Right lobe of liver (tissue), 6 donors: Measurements from ENCODE around the gene CRTC1. TPM values are rescaled to one million over a fixed set of nuclear protein-coding genes. Genes with fewer than 3 reads are reported as not detected.

Experiments used
- ATAC-seq, 4 donors: fragments of 200-7000 bp; cut with Tn5 transposase; one replicate each; pipeline ENCODE4 v1.9.1; 2020; ENCODE audit warnings: mild to moderate bottlenecking in 4 of 4, moderate library complexity in 4 of 4
- DNase-seq, 3 donors: peaks; one replicate each; pipeline ENCODE4 v3.0.0-alpha.2; 2020
- H3K27ac ChIP-seq, 3 donors: fragments of 200-600 bp; one replicate each; pipeline ENCODE4 v1.8.0; 2022
- H3K27me3 ChIP-seq, 2 donors: fragments of 200-600 bp; one replicate each; pipeline ENCODE4 v1.8.0; 2022
- H3K36me3 ChIP-seq, 4 donors: fragments of 200-600 bp; sonication (generic) in 1 of 4; one replicate each; pipeline versions ENCODE4 v1.5.1 to v1.8.0; 2017 to 2022; ENCODE audit warnings: control low read depth in 1 of 4
- H3K4me1 ChIP-seq, 4 donors: fragments of 200-600 bp; sonication (generic) in 1 of 4; one replicate each; pipeline versions ENCODE4 v1.5.1 to v1.8.0; 2017 to 2022; ENCODE audit warnings: control low read depth in 1 of 4
- H3K4me3 ChIP-seq, 3 donors: fragments of 200-600 bp; one replicate each; pipeline ENCODE4 v1.8.0; 2022
- H3K9me3 ChIP-seq, 4 donors: fragments of 200-600 bp; sonication (generic) in 1 of 4; one replicate each; pipeline versions ENCODE4 v1.5.1 to v1.8.0; 2017 to 2022; ENCODE audit warnings: control low read depth in 1 of 4
- CTCF ChIP-seq, 4 donors: fragments of 200-600 bp in 3 of 4; fragments of 450-650 bp in 1 of 4; IDR thresholded peaks; one replicate each; pipeline versions ENCODE4 v1.5.1 to v1.8.0; 2016 to 2022; ENCODE audit warnings: antibody characterized with exemption in 4 of 4, mild to moderate bottlenecking in 2 of 4
- POLR2A ChIP-seq: fragments of 450-650 bp; IDR thresholded peaks from one replicate; pipeline ENCODE4 v1.6.1; 2017; ENCODE audit warnings: antibody characterized with exemption, mild to moderate bottlenecking
- WGBS: methylation state at CpG from one replicate; pipeline ENCODE4 v1.1.6; 2018; ENCODE audit warnings: low coverage, low lambda C conversion rate; ENCODE audit not compliant: insufficient coverage; ENCODE audit errors: missing lambda C conversion rate; 5-methylcytosine and 5-hydroxymethylcytosine counted together
- intact Hi-C, 2 donors: fragments of 100-400 bp; cut with DNase I; formaldehyde crosslinking; loops; one replicate each; pipeline versions ENCODE4 v1.11.2 to v1.14.1; 2022
- total RNA-seq, 6 experiments: library from RNA; depleted of rRNA in 2 of 6; stranded (reverse); fragments of >200 nt in 2 of 6; fragmentation: NEBNext Ultra II Directional in 3 of 6; extraction: Animal tissue kit (Norgen Biotek cat#: 25700) in 3 of 6; gene quantifications; one replicate each; pipeline versions ENCODE4 v1.1.0 to v1.2.4, GENCODE V29; 2016 to 2023
- donor health status: DM: no; HTN: yes; CAD: no.
- donor health status: DM: no; HTN: no; CAD: no.
- donor health status: DM: no; HTN: no; CAD: no.
- donor health status: DM: no; HTN: yes; CAD: no.
- donor health status: DM: no; HTN: yes; CAD: no.

Gene CRTC1
- total RNA-seq, 6 experiments from 2014 or later: 1.7 to 7.2 (median 4.9) TPM

DNA sequence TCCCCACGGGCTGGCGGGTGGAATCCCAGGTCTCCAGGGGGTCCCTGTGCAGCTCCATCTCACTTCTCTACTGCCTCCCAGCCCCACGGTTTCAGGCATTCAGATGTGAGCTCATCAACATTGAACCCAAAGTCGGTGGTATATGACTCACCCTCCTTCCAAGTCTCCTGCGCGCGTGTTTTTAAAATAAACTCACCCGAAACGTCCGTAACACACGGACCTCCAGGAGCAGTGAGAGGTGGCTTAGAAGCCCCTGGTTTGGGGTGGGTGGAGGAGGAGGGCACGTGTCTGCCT is 14.0 kb upstream of the CRTC1 start:
- WGBS: 94% methylated on average over 8 of the region's 12 CpGs
- H3K27me3 ChIP-seq: no peaks in the 10 kb centered on the region

DNA sequence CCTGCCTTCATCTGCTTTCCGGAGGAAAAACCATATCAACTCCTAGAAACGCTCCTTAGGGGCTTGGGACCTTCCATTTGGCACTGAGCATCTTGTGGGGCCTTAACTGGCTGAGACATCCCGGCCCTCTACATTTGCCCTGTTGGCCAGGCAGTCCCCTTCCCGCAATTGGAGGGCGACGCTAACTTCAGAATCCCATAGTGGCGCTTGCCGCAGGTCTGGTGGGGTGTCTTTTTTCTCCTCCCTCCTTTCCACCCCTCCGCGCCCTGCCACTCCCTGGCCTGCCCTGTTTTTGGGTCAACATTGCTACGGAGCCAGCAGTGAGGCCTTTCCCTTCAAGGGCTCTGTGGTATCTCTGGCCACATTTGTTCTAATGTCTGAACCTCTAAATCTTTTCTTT is 13.6 kb upstream of the CRTC1 start:
- ATAC-seq: no peak
- no peaks in the 10 kb centered on the region for H3K27me3 ChIP-seq
- intact Hi-C loops: no loop called here
- WGBS: 60% methylated on average over 1 of the region's 11 CpGs
- TF ChIP-seq POLR2A: no peak
- no peak for TF ChIP-seq CTCF (IDR thresholded peaks at IDR 0.05)
- H3K4me1 ChIP-seq: no peaks in the 10 kb centered on the region
- peaks cover 0 to 19% (median 3%) of the 10 kb centered on the region in 4 donors for H3K36me3 ChIP-seq
- DNase-seq: no peak
- H3K4me3 ChIP-seq: no peak overlapping the region
- no peaks in the 10 kb centered on the region for H3K9me3 ChIP-seq
- H3K27ac ChIP-seq: no peak overlapping the region

More for the DNA sequence above, 14.0 kb upstream of the CRTC1 start:
- peaks cover 0 to 19% (median 3%) of the 10 kb centered on the region in 4 donors for H3K36me3 ChIP-seq
- no peak for ATAC-seq
- no peak overlapping the region for H3K4me3 ChIP-seq
- intact Hi-C loops: no loop called here
- TF ChIP-seq CTCF (IDR thresholded peaks at IDR 0.05): no peak
- no peak for TF ChIP-seq POLR2A
- H3K4me1 ChIP-seq: no peaks in the 10 kb centered on the region
- H3K9me3 ChIP-seq: no peaks in the 10 kb centered on the region
- no peak for DNase-seq
- no peak overlapping the region for H3K27ac ChIP-seq

DNA sequence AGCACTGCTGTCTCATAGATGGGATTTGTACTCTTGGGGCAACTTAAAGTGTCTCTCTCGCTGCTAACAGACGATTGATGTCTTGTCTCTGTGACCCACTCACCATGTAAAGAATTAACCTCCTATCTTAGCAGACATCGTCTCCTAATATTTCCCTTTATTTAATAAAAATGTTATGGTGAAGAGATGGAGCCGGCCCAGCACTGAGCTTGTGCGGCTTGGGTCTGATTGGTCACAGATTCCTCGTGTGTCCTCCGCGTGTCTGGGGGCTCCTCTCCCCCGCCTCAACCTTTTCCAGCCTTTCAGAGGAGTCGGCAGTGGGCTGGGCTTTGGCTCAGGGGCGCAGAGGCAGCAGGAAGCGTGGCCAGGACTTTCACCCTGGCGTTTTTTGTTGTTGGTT is 13.2 kb upstream of the CRTC1 start:
- Histone ChIP-seq H3K4me3 (no peak overlapping the region), H3K9me3 (no peaks in the 10 kb centered on the region), H3K27me3 (no peaks in the 10 kb centered on the region), H3K4me1 (no peaks in the 10 kb centered on the region), H3K36me3 (peaks cover 0 to 19% (median 3%) of the 10 kb centered on the region in 4 donors), H3K27ac (no peak overlapping the region)
- TF ChIP-seq CTCF (IDR thresholded peaks at IDR 0.05) (no peak), POLR2A (no peak)
- no peak for DNase-seq
- 80% methylated on average over 6 of the region's 13 CpGs for WGBS
- no peak for ATAC-seq
- intact Hi-C loops: no loop called here

GRCh38 chr19:18671303-18672043 is 12.0 kb upstream of the CRTC1 start:
- TF ChIP-seq POLR2A: no peak
- no peak for TF ChIP-seq CTCF (IDR thresholded peaks at IDR 0.05)
- no peak for ATAC-seq
- no peak overlapping the region for H3K27ac ChIP-seq
- H3K9me3 ChIP-seq: no peaks in the 10 kb centered on the region
- H3K36me3 ChIP-seq: peaks cover 0 to 19% (median 3%) of the 10 kb centered on the region in 4 donors
- WGBS: 83% methylated on average over 20 of the region's 35 CpGs
- H3K4me3 ChIP-seq: no peak overlapping the region
- H3K27me3 ChIP-seq: no peaks in the 10 kb centered on the region
- no peak for DNase-seq
- intact Hi-C loops: no loop called here
- H3K4me1 ChIP-seq: no peaks in the 10 kb centered on the region
